ENCODE results near the gene DSC3.

The DSC3 gene

GRCh38 chr18:30960661-30961060 lies 81.9 kb downstream of the DSC3 start:
- TF ChIP-seq CTCF (IDR thresholded peaks at IDR 0.05; ENCODE audit: control insufficient read depth, extremely low read depth, insufficient read depth) = no peak
- H3K4me3 ChIP-seq (ENCODE audit: low read depth, low read length) = no peak overlapping the region
- DNase-seq (ENCODE audit: low read depth) = no peak

DNA sequence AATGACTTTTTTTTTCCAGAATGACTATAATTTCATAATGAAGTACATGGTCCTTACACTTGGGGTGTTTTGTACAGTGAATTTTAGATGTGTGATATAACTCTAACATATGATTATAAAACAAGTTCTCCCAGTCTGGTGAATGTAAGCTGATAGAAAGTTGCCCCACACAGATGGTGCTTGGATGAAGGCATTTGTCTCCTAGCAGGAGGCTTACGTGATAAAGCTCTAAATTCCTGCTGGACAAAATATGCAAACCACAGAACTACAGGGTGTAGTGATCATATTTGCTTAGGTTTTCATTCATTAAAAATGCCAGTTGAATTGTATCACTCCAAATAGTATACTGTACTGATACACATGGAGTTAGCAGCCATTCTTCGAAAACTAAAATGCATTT lies 85.5 kb downstream of the DSC3 start:
- no peak overlapping the region for H3K4me3 ChIP-seq (ENCODE audit: low read depth, low read length)
- TF ChIP-seq CTCF (IDR thresholded peaks at IDR 0.05; ENCODE audit: control insufficient read depth, extremely low read depth, insufficient read depth) = no peak
- DNase-seq (ENCODE audit: low read depth) = no peak

- DNase-seq (ENCODE audit: low read depth) = no peak
- TF ChIP-seq CTCF (IDR thresholded peaks at IDR 0.05; ENCODE audit: control insufficient read depth, extremely low read depth, insufficient read depth) = no peak
- no peak overlapping the region for H3K4me3 ChIP-seq (ENCODE audit: low read depth, low read length)
These were observed 88.3 kb downstream of the DSC3 start for GRCh38 chr18:30954262-30954661.

DNA sequence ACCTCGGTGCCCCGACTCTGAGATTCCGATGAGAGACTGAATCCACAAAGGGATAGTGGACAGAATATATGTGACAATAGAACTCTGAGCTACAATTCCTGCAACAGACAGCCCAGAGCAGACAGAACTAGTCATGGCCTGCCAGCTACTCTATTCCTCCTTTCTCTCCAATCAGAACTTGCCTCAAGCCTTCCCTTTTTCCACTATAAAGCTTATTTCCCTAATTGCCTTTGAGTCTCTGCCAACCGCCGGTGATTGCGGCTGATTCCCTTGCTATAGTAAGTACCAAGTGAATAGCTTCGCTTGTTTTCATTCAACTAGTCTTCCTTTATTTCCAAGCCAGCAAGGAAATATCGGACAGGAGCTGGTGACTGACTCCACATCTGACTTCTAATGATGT lies 96.8 kb downstream of the DSC3 start:
- H3K4me3 ChIP-seq (ENCODE audit: low read depth, low read length) = no peak overlapping the region
- no peak for DNase-seq (ENCODE audit: low read depth)
- no peak for TF ChIP-seq CTCF (IDR thresholded peaks at IDR 0.05; ENCODE audit: control insufficient read depth, extremely low read depth, insufficient read depth)

GRCh38 chr18:30944773-30945417 lies 97.6 kb downstream of the DSC3 start:
- H3K4me3 ChIP-seq (ENCODE audit: low read depth, low read length) = no peak overlapping the region
- DNase-seq (ENCODE audit: low read depth) = no peak
- TF ChIP-seq CTCF (IDR thresholded peaks at IDR 0.05; ENCODE audit: control insufficient read depth, extremely low read depth, insufficient read depth) = no peak

DNA sequence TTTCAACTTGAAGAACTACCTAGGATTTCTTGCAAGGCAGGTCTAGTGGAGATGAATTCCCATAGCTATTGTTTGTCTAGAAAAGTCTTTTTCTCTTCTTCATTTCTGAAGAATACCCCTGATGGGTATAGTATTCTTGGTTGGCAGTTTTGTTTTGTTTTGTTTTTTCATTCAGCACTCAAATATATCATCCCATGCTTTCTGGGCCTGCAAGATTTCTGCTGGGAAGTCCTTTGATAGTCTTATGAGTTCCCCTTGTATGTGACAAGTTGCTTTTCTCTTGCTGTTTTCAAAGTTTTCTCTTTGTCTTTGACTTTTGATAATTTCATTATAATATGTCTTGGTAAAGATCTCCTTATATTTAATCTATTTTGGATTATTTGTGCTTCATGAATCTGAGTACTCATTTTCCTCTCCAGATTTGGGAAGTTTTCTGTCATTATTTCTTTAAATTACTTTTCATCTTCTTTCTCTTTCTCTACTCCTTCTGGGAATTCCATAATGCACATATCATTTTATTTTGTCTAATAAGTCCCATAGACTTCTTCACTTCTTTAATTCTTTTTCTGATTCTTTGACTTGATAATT lies 101.5 kb downstream of the DSC3 start:
- H3K4me3 ChIP-seq (ENCODE audit: low read depth, low read length) = no peak overlapping the region
- no peak for TF ChIP-seq CTCF (IDR thresholded peaks at IDR 0.05; ENCODE audit: control insufficient read depth, extremely low read depth, insufficient read depth)

More for the DNA sequence above, 101.5 kb downstream of the DSC3 start:
- no peak for DNase-seq (ENCODE audit: low read depth)

All from LNCaP clone FGC (cell line).